Glomerular visceral epithelial cell (primary cell): ENCODE measurements around the gene CST8.

Source experiments
- DNase-seq: peaks from one replicate; pipeline ENCODE4 v3.0.0-alpha.2; 2016; ENCODE audit errors: extremely low spot score

CST8 gene

DNA sequence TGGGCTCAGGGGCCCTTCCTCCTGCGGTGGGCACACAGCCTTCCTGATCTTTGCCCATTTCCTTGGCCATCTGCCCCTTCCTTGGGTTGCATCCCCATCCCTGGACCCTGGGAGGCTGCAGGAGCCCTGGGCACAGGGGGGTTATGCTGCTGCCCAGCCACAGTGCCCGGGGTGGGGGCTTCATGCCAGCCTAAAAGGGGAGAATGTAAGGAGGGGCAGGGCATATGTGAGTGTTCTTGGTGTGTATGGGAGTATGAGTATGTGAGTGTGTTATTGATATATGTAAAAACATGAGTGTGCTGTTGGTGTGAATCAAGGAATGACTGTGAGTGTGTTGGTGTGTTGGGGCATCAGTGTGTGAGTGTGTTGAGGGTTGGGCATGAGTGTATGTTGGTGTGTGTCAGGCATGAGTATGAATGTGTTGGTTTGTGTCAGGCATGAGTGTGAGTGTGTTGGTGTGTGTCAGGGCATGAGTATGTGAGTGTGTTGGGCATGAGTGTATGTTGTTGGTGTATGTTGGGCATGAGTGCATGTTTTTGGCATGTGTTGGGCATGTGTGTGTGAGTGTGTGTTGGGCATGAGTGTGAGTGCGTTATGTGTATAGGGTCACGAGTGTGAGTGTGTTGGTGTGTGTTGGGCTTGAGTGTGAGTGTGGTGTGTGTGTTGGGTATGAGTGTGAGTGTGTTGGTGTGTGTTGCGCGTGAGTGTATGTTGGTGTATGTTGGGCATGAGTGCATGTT lies 14.7 kb upstream of the CST8 start:
- DNase-seq, result no peak

DNA sequence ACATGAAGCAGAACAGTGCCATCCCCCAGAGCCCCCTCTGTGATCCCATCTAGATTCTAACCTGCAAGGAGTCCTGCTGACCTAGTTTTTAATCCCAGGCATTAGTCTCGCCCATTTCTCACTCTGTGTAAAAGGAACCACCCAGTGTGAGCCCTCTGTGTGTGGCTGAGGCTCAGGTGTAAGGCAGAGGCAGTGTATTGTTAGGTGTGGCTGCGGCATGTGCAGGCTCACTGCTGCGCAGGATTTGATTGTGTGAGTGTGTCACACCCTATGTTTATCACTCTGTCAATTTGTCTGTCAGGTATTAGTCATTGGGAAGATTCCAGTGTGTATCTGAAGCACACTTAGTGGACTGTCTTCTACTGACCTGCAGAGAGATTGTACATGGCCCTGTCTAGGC lies 13.7 kb upstream of the CST8 start:
- no peak for DNase-seq

DNA sequence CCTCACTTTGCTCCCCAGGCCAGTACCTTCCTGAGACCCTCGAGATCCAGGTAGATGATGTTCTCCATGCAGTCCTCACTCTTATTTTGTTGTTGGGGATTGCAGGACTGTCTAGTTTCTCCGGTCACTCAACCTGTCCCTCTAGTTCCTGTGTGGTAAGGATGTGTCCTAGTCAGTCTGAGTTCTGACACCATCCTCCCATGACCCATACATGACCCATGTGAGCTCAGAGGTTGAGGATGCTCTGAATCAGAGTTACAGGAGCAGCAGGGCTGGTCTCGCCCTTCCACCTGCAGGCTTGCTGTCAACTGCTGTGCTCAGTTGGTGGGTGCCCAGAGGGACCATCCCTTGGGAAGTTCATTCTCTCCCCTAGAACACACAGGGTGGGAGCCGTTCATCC lies 11.9 kb upstream of the CST8 start:
- DNase-seq, result no peak

DNA sequence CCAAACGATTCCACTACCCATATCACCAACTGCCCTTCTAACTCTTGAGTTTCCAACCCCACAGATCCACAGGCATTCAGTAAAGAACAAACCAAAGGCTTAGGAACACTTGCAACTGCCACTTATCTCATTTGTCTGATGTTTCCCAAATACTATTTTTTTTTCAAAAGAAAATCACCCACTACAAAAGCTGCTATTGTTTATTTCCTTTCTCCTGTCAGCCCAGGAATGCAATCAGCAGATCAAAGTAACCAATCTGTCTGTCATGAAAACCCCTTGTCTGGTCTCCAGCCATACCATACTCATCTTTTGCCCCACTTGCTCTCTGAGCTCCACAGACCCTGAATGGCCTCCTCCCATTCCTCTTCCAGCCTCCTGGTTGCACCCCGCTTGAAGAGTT lies 8.8 kb upstream of the CST8 start:
- no peak for DNase-seq

DNA sequence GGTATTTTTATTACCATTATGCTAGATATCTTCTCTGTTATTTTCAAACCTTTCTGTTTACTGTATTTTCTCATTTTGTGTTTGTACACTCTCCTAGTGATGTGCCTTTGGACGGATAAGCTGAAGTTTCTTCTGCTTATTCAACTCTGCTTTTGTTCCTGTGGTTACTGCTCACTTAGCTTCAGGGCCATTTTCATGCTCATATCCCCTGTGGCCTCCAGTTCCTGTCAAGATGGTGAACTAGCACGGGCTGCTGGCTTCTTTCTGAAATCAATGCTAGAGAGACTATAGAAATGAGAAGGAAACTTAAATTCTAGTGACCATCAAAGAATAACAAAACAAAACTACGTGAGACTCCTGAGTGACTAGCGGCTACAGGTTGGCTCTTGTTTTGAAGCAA lies 6.8 kb upstream of the CST8 start:
- no peak for DNase-seq

DNA sequence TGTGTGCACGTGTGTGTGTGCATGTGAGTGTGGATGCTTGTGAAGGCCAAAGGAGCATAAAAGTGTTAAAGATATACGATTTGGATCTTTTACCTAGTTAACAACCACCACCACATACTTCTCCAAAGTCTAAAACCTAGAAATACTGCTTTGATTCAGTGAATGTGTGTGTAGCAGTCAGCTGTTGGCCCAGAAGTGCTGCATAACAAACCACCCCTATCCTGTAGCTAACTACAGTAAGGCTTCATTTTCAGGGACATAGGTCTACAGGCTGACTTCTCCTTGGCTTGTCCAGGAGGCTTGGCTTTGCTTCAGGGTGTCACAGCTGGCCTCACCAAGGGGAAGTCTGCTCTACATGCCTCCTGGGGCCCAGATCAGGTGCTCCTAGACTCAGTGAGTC lies 2.4 kb upstream of the CST8 start:
- DNase-seq, result no peak

DNA sequence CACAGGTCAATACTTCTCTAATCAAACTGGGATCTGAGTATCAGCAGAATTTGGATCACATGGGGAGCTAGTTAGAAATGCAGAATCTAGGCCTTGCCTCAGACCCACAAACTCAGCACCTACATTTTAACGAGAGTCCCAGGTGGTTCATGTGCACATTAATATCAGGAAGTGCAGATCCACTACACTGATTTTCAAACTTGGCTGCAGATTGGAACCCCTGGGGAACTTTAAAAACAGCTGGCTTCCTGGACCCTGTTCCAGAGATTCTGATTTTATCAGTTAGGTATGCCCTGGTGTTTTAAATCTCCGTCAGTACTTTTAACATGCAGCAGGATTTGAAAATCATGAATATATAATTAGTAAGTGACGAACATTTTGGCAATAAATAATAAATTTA lies 1.9 kb upstream of the CST8 start:
- no peak for DNase-seq

DNA sequence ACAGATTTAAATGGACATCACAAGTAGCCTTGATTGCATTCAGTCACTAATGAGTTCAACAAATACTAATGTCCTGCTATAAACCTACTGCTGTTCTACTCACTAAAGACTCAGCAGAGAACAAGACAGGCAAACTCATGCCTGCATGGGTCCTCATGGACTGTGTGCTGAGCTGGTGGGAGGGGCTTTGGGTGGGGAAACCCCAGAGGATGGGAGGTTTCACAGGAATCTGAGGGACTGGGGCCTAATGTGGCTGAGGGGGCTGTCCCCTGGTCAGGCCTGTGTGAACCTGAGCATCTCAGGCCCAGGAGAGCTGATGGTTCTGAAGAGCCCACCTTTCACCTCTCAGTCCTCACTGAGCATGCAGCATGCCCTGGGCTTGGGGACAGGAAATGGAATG lies 1.4 kb downstream of the CST8 start:
- DNase-seq, result no peak

DNA sequence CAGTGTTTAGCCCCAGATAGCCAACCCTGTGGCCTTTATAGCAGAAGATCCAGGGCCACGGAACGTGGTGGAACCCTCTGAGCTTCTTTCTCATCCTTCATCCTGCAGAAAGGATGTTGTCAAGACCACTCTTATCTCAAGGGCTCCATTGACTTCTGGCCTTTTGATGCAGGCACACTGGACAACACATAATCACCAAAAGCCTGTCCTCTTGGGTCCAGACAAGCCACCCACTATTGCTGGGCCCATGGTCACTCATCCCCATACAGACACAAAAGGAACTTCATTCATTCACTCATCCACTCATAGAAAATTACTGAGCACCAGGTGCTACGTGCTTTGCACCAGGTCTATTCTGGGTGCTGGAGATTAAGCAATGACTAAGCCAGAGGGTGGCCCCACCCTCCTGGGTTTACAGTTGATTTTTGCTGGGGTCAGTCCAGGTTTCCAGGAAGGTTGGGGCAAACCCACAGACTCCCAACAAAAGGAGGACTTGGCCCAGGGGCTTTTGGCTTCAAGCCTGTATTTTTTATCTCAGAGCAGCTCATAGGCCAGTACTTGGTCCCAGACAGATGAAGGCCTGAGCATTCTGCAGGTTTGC lies 2.4 kb downstream of the CST8 start:
- DNase-seq, result no peak

DNA sequence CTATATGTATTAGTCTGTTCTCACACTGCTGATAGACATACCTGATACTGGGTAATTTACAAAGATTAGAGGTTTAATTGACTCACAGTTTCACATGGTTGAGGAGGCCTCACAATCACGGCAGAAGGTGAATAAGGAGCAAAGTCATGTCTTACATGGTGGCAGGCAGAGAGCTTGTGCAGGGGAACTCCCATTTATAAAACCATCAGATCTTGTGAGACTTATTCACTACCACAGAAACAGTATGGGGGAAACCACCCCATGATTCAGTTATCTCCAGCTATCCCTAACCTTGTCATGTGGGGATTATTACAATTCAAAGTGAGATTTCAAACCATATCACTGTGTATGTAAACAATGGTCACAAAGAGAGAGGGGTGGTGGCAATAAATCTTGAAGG lies 6.6 kb downstream of the CST8 start:
- DNase-seq, result no peak

DNA sequence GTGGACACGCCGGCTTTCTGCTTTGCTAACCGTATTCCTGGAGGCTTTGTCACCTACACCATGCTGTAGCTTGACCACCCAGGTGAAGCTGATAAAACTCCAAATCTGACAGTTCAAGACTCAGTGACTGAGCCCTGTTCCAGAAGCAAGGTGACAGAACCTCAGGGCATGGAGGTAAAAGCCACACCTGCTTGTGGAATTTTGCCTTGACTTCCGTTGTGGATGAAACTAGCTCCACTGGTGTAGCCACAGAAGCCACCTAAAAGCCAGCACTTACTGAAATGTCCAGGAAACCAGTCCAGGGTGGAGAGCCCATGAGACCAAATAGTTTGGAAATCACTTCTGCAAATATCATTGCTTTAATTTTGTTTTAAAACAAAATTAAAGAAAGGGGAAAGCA lies 11.0 kb downstream of the CST8 start:
- DNase-seq, result no peak

DNA sequence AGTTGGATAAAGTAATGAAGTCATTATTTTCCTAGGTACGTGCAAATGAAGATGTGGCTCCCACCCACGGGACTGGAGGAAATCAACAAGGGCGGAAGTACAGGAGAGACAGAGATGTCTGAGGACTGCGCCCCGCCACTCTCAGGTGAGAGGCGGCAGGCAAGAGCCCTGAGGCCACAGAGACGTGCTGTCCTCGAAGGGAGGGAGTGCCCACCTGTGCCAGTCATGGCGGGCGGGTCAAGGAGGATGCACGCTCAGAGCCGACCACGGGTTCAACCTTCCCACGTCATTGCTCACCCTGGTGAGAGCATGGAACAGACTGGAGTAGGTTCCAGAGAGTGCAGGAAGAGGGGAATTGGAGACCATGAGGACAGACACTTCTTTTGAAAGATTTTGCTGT lies 12.7 kb downstream of the CST8 start:
- DNase-seq, result no peak

DNA sequence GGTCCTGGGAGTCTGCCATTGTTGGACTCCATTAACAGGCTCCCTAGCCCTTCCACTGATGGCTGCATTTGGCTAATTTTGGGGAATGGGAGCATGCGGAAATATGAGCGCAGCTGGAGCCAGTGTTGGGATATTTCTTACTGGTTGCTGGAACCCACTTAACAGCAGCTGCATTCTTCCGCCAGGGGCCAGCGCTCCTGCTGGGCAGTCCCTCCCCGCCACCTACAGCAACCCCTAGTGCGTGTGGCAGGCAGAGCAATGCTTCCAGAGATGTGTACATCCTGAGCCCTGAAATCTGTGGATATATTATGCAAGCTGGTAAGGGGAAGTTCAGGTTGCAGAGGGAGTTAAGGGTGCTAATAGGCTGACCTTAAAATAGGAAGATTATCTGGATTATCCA lies 16.4 kb downstream of the CST8 start:
- no peak for DNase-seq

DNA sequence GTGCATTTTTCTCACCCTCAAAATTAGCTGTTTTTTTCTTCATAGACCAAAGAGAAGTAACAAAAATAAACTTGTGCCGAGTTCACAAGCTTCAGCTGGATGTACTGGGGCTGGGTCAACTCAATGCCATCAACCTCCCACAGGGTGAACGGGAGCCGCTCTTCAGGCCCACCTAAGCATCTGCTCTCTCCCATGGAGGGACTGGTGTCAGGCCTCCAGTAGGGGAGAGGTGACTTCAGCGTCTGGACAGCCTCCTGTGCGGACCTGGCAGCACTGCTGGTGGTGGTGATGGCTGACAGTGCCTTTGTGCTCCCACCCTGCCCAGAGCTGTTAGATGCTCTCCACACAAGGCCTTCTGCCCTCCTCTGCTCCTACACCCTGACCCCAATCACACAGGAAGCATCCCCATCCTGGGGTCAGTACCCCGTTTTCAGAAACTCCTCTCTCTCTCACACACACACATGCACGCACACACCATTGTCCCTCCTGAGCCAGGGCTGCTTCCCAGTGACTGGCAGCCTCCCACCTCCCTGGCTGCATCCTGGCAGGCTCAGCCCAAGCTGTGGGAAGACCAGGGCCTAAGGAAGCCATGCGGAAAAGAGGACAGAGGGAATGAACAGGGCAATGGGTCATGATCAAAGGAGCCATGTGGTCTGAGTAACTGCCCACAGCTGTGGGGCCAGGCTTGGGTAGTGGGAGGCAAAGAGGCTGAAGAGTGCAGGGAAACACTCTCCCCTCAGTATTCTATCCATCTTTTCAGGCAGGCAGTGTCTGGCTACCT lies 17.7 kb downstream of the CST8 start:
- DNase-seq, result peak; percentile 6

DNA sequence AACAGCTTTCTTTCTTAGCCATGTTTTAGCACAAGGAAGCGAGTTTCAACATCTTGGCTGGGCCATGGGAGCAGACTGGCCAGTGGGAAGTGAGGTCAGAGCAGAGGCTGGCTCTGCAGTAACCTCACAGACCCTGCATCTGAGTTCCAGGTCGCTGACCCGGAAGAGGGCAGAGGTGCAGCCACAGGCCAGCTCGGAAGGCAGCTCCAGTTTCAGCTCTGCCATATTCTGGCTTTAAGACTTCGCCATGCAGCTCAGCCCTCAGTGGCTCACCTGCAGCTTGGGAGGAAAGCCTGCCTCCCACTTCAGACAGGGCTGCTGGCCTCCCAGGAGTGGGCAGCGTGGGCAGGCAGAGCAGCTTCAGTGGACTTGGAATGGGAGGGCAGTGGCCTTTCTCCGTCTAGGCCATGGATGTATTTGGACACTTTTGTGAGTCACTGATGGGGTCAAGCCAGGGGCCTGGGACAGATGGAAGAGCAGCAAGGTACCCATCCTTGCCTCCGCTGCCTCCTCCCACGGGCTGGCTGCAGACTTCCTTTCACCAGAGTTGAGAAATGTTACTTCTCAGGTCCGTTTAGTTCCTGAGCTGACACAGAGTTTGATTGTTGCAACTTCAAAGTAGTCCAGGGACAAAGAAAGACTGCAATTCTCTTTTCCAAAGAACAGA lies 18.5 kb downstream of the CST8 start:
- DNase-seq, result no peak

DNA sequence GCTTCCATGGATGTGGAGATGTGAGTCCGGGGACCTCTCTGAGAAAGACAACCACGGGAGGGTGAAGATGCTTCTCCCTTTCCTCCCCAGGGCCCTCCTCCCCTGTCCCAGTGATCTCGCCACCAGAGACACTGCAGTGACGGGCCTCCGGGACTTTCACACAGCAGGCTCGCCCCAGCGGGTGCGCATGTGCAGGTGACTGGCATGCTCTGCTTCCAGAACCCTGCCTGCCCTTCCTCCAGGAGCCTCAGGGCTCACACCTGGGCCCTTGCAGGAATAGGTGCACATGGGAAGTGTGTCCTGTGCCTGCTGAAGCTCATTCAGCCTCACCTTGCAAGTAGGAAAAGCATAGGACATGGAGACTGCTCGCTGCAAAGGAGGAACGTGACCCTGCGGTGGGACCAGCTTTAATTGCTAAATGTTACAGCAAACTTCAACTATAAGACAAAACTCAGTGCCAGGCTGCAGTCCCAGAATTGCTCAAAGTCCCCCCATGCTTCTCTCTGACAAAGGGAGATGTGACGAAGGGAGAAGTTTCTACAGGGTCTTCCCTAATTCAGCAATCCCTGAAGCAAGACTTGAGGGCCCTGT lies 19.2 kb downstream of the CST8 start:
- no peak for DNase-seq

DNA sequence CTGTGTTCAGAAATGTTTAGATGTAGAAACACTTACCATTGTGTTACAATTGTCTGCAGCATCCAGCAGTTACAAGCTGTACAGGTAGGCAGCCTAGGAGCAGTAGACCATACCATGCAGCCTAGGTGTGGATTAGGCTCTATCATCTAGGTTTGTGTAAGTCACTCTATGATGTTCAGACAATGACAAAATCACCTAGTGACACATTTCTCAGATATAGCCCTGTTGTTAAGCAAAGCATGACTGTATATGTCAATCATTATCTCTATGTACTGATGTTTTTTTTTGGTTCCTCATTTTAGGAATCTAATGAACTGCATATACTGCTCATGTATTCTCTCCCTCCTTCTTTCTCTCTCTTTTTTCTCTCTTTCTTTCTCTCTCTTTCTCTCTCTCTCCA lies 22.2 kb downstream of the CST8 start:
- no peak for DNase-seq

DNA sequence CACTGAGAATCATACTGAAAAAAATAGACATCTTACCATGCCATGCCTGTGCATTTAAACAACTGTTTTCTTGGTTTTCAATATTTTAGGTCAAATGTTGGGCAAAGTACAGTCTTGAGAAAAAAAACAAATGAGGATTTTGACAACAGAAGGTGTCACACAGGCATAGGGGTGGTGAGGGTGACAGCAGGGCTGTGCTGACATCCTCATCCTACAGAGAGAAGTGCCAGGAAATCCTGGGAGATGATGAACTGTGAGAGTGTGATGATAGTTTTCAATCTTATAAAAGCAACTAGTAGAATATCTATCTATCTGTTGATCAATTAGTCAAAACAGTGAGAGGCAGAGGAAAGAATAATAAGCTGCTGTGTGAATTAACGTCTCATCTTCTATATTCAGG lies 23.9 kb downstream of the CST8 start:
- DNase-seq, result no peak

DNA sequence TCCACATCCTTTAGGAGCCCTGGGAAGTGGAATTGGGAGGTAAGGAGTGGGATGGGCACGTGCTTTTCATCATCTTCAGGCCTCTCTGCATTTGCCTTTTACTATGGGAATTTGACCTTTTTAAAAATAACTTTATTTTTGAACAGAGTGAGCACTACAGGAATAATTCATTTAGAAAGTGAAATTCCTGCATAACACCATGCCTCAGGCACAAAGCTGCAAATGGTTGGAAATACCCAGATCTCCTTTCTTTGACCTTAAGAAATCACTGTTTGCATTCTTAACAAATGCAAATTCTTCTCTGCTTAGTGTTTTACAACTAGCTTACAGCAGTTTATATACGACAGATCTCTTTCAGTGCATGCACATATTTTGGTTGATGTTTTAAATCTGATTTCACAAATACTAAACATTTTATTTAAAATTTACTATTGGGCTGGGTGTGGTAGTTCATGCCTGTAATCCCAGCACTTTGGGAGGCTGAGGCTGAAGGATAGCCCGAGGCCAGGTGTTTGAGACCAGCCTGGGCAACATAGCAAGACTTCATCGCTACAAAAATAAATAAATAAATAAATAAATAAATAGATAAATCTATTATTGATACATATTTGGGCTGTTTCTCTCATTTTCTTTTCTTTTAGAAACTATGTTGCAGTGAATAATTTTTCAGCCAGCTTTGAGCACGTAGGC lies 24.5 kb downstream of the CST8 start:
- no peak for DNase-seq

DNA sequence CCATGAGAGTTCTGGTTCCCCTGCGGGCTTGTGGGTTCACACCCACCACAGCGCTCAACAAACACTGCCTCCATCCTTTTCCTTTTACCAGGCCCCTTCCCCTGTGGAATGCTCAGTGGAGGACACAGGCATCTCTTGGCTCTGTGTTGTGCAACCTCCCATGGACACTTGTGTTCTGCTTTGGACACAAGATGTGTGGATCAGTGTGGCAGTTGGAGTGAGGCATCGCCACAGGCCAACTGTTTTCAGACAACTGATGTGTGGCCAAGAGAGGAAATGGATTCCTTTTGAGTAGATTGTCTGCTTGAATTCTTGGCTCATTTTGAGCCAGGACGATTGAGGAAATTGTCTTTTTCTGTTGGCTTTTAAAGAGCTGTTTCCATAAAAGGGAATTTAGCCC lies 26.8 kb downstream of the CST8 start:
- no peak for DNase-seq

DNA sequence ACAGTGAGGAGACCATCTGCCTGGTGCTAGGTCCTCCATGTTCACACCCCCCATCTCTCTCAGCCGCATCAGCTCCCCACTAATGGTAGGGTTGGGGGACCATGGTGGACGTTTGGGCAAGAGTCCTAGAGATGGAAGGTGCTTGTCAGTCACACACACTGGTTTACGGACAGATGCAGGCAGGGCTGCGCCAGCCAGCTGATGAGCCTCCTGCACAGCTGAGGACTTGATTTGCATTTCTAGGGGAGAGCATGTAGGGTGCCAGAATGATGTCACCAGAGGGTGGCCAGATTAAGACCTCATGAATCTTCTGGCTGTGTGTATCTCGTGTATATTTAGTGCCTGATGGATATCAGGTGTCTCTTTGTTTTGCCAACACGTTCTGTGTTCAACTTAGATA lies 28.6 kb downstream of the CST8 start:
- DNase-seq, result no peak

DNA sequence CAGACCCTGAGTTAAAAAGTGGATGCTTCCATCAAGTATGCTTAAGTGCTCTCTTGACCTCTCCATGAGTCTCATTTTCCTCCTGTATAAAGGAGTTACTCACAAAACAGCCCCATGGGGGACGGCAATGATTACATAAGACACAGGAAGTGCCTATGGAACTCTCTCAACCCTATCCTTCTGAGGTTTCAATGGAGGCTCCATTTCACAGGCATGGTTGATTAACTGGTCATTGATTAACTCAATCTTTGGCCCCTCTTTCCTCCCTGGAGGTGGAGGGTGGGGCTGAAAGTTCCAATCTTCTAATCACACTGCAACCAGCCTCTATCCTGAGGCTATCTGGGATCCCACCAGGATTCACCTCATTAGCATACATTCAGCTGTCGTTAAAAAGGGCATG lies 29.3 kb downstream of the CST8 start:
- DNase-seq, result peak; percentile 73
